SU-DHL-6 (cell line): ENCODE results near the gene KSR2.

Experiments used
- EZH2phosphoT487 ChIP-seq: fragments of 200-600 bp; sonication (generic), shearing (Covaris generic); conservative IDR thresholded peaks from 2 replicates; pipeline ENCODE4 v1.6.1; 2018; ENCODE audit warnings: mild to moderate bottlenecking, antibody characterized with exemption, low read length, moderate library complexity, mixed read lengths
- TF ChIP-seq, protein P1 (sequence below): fragments of 200-600 bp; sonication (generic); IDR thresholded peaks from one replicate; pipeline ENCODE4 v1.5.1; 2017; ENCODE audit warnings: antibody characterized with exemption, mild to moderate bottlenecking, low read length, moderate library complexity; ENCODE audit not compliant: insufficient read depth, poor library complexity, severe bottlenecking

- TF ChIP-seq, protein P1, sequence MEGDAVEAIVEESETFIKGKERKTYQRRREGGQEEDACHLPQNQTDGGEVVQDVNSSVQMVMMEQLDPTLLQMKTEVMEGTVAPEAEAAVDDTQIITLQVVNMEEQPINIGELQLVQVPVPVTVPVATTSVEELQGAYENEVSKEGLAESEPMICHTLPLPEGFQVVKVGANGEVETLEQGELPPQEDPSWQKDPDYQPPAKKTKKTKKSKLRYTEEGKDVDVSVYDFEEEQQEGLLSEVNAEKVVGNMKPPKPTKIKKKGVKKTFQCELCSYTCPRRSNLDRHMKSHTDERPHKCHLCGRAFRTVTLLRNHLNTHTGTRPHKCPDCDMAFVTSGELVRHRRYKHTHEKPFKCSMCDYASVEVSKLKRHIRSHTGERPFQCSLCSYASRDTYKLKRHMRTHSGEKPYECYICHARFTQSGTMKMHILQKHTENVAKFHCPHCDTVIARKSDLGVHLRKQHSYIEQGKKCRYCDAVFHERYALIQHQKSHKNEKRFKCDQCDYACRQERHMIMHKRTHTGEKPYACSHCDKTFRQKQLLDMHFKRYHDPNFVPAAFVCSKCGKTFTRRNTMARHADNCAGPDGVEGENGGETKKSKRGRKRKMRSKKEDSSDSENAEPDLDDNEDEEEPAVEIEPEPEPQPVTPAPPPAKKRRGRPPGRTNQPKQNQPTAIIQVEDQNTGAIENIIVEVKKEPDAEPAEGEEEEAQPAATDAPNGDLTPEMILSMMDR: no peak
- no peak for TF ChIP-seq EZH2phosphoT487
Observed at GRCh38 chr12:117507548-117507947, 461.2 kb downstream of the KSR2 start.
